Skin epidermis (tissue), 12 donors: ENCODE measurements around the gene VARS2.

Experiments
- H3K27ac ChIP-seq, 21 experiments: fragments of 200-600 bp; sonication (generic) in 11 of 21; one replicate each; pipeline ENCODE4 v1.5.0; 2020; ENCODE audit warnings: mild to moderate bottlenecking in 3 of 21, inconsistent platforms in 2 of 21, moderate library complexity in 2 of 21
- H3K4me3 ChIP-seq, 7 experiments: fragments of 200-600 bp; sonication (generic) in 2 of 7; one replicate each; pipeline ENCODE4 v1.5.0; 2020; ENCODE audit warnings: inconsistent platforms in 2 of 7, mild to moderate bottlenecking in 2 of 7, moderate library complexity in 1 of 7

The VARS2 gene

DNA sequence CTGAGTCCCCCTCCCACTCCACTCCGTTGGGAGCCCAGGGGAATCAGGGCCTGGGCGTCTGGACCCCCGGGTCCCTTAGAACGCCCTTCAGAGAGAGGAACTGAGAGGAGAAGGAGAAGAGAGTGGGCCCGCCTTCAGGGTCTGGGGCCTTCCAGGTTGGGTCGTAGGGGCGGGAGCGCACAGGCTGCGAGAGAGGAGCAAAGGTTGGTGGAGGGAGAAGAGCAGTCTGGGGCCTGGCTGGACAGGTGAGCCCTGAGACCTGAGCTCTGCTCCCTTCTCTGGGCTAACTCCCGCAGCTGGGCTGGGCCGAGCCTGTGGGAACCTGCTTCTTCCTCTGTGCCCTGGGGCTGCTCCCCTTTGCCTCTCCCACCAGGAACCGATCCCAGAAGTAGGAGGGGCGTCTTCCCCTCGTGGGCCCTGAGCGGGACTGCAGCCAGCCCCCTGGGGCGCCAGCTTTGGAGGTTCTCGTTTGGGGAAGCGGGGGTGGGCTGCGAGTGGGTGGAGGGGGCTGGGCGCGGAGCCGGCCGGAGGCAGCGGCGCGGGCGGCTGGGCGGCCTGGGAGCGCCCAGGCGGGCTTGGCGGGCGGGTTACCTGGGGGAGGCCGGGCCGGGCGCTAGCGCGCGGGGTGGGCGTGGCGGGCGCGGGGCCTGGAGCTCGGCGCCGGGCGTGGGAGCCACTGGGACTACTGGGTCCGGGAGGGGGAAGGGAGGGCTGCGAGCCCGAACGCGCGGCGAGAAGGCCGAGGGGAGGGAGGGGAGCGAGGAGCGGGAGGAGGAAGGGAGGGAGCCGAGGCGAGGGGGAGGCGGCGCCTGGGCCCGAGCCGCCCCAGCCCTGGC lies 30.1 kb upstream of the VARS2 start, which contains the start of gene DDR1:
DDR1 (plus strand) TSS at position 835 of the 836 bp plus-strand sequence. CDS start 4,211 bp downstream, outside the sequence.
- H3K27ac ChIP-seq = peak within 1 kb of the TSS; percentile 38 to 98 (median 91)

DNA sequence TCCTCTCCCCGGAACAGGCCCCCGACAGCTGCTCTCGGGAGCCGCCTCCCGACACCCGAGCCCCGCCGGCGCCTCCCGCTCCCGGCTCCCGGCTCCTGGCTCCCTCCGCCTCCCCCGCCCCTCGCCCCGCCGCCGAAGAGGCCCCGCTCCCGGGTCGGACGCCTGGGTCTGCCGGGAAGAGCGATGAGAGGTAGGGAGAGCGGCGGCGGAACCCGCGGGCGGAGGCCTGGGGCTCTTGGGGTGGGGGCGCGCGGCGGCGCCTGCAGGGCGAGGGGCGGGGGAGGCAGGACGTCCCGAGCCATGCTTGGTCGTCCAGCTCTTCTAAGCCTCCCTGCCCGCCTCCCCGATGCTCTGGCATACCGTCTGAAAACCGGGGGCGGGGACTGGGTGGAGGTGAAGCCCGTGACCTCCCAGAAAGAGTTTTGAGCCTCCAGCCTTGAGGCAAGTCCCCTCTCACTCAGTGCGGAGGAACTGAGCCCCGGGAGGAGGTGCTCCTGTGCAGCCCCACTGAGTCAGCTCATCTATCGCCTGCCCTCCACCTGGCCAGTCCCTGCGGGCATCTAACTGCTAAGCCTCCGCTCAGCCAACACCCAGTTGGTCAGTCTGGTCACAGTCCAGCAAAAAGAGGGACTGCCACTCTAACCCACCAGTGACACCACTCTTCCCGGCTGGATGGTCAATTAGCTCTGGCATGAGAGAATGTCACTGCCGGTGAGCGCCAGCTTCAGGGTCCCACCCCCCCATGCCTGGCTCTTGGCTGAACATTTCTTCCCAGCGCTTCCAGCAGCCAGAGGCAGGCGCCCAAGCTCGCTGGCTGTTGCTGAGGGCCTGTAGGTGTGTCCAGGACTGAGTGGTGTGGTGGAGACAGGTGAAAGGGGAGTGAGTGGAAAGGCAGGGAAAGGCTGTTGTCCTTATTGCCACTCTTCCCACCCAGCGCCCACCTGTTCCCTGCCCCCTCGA lies 29.2 kb upstream of the VARS2 start:
- Histone ChIP-seq H3K4me3 (peak overlapping the region; percentile 55 to 94 (median 68)), H3K27ac (peak overlapping the region; percentile 38 to 98 (median 90))

More for the DNA sequence above, 30.1 kb upstream of the VARS2 start, which contains the start of gene DDR1:
- peak within 1 kb of the TSS; percentile 55 to 94 (median 68) for H3K4me3 ChIP-seq

DNA sequence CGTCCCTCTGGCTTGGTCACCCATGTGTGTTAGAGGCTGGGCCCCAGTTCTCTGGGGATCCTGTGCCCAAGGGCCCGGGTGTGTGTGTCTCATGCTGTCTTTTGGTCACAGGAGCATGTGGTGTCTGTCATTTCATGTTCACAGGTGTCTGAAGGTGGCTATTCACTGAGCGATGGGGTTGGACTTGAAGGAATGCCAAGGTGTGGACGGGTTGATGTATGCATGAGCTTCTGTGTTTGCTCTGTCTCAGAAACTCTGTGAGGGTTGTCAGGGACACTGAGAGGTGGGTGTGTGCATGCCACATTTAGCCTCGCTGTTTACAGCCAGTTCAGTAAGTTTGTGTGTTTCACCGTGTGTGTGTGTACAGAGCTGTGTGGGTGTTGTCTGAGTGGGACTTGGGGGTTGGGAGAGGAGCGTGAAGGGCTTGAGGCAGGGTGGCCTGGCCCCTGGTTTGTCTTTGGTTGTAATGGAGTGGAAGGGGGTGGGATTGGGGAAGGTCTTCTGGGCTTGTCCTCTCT lies 28.5 kb upstream of the VARS2 start:
- Histone ChIP-seq H3K27ac (peak overlapping the region in 20 of 21 experiments; percentile 82 to 98 (median 90)), H3K4me3 (peak overlapping the region; percentile 55 to 94 (median 68))

DNA sequence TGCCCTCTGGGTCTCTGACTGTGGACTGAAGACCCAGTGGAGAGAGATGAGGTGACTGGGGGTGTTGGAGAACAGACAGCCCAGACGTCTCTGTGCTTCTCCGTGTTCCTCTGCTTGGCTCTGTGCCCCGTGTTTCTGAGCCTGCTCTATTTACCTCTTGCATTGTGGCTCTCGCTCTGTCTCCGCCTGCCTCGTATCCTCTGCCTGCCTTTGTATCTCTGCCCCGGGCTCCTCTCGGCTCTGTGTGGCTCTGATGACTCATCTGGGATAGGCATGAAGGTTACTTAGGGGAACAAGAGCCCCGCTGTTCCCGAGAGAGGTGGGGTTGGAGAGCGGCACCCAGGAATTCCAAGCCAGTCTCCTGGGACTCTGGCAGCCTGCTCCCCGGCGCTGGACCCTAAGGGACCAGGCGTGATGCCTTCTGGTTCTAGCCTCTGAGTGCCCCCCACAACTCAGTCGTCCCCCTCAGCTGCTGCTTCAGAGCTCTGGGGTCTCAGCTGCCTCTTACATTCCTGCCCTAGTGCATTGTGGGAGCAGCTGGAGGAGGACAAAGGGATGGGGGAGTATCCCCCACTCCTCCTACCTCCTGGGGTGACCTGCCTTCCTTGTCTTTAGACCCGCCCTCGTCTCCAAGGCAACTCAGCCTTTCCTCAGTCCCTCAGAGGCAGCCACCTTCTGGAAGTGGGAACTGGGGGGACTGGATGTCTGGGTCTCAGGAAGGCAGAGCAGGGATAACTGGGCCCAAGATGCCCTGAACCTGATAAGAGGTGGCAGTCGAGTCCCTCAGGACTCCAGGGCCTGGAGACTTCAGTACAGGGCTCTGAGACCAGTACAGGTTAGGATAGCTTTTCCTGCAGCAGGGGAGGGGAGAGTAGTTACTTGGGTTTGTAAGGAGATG lies 27.8 kb upstream of the VARS2 start:
- H3K4me3 ChIP-seq = peak overlapping the region; percentile 55 to 94 (median 68)
- peak overlapping the region in 20 of 21 experiments; percentile 30 to 98 (median 90) for H3K27ac ChIP-seq

DNA sequence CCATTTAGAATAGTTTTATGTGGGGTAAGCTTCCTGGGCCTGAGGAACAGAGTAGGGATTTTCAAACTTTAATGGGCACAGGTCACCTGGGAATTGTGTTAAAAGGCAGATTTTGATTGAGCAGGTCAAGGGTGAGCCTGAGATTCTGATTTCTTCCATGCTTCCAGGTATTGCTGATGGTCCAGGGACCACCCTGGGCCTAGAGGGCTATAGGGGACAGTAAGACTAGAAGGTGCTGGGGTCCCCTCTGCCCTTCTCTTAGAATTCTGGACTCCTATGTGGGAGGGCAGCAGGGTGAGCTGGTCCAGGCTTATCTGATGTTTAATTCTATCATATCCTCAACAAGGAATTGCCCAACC lies 27.2 kb upstream of the VARS2 start:
- peak overlapping the region in 16 of 21 experiments; percentile 30 to 98 (median 90) for H3K27ac ChIP-seq
- peak overlapping the region in 3 of 7 experiments; percentile 68 to 84 (median 78) for H3K4me3 ChIP-seq

DNA sequence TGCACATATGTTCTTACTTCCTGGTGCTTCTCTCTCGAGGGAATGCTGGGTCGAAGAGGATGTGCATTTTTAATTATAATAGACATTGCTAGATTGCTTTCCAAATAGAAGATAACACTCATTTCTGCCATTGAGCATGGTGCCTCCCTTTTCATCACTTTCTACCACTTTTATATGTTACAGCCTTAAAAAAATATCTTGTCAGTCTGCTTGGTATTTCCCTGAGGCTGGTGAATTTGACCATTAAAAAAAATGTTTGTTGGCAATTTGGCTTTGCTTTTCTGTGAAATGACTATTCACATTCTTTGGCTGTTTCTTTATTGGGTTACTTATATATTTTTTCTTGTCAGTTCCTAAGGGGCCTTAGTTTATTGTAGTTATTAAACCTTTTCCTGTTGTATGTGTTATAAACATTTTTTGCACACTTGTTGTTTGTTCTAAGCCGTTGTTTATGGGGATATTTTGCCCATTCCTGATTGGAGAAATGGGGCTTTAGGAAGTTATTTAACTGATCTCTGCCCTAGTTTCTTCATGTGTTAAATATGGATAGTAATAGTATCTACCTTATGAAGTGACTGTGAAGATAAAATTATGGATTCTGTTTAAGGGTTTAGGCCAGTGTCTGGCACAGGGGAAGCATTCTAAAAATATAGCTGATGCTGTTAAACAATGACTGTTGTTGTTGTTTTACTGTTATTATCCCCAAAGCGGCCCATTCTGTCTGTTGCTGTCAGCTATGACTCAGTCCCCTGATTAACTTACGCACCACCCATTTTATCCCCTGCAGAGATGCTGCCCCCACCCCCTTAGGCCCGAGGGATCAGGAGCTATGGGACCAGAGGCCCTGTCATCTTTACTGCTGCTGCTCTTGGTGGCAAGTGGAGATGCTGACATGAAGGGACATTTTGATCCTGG lies 25.9 kb upstream of the VARS2 start:
- H3K4me3 ChIP-seq = no peak overlapping the region
- peak overlapping the region in 5 of 21 experiments; percentile 9 to 94 (median 36) for H3K27ac ChIP-seq

DNA sequence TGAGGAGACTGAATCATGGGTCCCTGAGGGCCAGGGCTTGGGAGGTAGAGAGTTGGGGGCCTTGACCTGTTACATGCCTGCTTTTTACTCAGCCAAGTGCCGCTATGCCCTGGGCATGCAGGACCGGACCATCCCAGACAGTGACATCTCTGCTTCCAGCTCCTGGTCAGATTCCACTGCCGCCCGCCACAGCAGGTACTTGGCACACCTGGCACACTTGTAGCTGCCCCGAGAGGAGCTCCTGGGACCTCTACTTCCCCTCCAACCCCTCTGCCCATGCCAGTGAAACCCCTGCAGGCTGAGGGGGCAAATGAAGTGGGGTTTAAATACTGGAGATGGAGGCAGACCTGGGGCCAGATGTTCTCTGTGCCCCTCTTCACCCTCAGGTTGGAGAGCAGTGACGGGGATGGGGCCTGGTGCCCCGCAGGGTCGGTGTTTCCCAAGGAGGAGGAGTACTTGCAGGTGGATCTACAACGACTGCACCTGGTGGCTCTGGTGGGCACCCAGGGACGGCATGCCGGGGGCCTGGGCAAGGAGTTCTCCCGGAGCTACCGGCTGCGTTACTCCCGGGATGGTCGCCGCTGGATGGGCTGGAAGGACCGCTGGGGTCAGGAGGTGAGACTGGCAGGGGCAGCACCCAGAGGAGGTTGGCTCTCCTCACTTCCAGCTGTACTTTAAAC lies 25.1 kb upstream of the VARS2 start:
- Histone ChIP-seq H3K27ac (peak overlapping the region in 3 of 21 experiments; percentile 27 to 36 (median 33)), H3K4me3 (no peak overlapping the region)

DNA sequence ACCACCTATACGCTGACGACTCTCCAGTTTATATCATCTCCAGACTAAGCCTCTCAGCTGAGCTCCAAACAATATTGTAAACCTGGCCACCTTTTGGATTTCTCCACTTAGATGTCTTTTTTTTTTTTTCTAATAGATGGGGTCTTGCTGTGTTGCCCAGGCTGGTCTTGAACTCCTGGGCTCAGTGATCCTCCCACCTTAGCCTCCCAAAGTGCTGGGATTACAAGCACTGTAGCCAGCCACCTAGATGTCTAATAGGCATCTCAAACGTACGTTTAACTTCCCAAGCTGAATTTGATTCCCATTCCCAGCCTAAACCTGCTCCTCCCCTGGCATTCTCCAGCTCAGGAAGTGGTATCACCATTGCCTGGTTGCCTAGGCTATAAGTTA lies 24.5 kb upstream of the VARS2 start:
- Histone ChIP-seq H3K4me3 (no peak overlapping the region), H3K27ac (peak overlapping the region in 2 of 21 experiments; percentile 33 to 45)

DNA sequence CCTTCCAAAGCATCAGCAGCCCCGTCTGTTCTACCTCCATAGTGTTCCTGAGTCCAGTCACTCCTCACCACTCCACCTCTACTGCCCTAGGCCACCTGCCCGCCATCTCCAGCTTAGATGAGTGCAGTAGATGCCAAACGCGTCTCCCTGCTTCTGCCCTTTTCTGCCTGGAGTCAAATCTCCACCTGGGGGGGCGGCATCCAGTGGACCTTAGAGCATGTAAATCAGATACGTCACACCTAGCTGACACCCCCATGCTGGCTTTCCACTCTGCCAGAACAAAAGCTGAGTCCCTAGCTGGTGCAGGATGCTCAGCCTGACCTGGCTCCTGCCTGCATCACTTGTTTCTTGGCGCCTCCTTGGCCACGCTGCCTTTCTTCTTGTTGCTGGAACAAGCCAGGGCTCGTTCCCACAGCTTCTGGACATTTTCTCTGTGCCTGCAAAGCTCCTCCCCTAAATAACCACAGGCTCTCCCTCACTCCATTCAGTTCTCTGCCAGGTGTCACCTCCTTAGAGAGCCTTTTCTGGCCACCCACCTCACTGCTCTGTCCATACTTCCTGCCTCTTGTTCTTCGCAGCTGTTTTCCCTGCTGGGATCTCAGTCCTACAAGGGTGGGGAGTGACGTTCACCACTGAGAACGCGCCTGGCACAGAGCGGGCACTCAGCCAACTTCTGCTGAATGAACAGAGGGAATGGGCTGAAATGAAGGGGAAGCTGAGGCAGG lies 24.0 kb upstream of the VARS2 start:
- Histone ChIP-seq H3K4me3 (no peak overlapping the region), H3K27ac (peak overlapping the region in 2 of 21 experiments; percentile 28 to 45)

DNA sequence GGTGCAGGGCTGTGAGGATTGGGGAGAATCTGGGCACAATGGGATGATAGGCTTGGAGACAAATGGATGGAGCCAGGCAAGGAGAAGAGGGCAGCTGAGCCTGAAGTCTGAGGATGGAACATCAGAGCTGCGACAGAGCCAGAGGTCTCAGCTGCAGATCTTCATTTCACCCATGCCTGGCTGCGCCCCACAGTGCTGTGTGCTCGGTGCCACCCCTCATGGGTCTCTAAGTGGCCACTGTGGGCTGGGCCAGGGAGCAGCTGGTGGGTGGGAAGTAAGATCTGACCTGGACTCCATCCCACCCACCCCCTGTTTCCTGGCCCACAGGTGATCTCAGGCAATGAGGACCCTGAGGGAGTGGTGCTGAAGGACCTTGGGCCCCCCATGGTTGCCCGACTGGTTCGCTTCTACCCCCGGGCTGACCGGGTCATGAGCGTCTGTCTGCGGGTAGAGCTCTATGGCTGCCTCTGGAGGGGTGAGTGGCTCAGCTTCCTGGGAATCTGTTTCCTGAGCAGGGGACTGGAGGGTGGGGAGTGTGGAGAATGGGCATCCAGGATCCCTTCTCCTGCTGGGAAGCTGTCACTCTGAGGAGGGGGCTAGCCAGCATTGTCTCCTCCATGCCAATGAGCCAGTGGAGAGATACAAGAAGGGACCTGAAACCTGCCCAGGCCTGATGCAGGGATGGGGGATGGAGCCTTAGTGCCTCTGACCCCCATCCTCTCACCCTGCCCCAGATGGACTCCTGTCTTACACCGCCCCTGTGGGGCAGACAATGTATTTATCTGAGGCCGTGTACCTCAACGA lies 23.2 kb upstream of the VARS2 start:
- no peak overlapping the region for H3K27ac ChIP-seq
- no peak overlapping the region for H3K4me3 ChIP-seq

DNA sequence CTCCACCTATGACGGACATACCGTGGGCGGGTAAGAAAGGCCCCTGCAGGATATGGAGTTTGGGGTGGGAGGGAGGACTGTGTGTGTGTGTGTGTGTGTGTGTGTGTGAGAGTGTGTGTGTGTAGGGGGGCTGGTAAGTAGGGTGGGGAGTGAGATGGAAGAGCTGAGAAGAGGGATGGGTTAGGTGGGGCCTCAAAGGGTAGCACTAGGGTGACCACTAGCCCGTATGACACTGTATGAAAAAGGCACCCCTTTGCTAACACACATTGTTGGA lies 22.7 kb upstream of the VARS2 start:
- Histone ChIP-seq H3K27ac (no peak overlapping the region), H3K4me3 (no peak overlapping the region)

DNA sequence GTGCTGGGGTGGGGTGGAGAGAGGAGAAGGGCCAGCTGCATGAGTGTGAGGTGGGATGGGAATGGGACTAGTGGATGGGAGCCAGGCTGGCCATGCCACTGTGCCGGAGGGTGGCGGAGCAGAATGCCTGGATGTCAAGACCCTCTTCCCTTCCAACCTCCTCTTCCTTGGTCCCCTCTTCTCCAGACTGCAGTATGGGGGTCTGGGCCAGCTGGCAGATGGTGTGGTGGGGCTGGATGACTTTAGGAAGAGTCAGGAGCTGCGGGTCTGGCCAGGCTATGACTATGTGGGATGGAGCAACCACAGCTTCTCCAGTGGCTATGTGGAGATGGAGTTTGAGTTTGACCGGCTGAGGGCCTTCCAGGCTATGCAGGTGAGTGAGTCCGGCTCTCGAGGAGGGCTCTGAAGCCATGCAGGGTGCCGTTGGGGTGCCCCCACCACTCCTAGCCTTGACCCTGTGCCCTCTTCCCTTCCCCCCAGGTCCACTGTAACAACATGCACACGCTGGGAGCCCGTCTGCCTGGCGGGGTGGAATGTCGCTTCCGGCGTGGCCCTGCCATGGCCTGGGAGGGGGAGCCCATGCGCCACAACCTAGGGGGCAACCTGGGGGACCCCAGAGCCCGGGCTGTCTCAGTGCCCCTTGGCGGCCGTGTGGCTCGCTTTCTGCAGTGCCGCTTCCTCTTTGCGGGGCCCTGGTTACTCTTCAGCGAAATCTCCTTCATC lies 22.1 kb upstream of the VARS2 start:
- Histone ChIP-seq H3K4me3 (no peak overlapping the region), H3K27ac (no peak overlapping the region)

DNA sequence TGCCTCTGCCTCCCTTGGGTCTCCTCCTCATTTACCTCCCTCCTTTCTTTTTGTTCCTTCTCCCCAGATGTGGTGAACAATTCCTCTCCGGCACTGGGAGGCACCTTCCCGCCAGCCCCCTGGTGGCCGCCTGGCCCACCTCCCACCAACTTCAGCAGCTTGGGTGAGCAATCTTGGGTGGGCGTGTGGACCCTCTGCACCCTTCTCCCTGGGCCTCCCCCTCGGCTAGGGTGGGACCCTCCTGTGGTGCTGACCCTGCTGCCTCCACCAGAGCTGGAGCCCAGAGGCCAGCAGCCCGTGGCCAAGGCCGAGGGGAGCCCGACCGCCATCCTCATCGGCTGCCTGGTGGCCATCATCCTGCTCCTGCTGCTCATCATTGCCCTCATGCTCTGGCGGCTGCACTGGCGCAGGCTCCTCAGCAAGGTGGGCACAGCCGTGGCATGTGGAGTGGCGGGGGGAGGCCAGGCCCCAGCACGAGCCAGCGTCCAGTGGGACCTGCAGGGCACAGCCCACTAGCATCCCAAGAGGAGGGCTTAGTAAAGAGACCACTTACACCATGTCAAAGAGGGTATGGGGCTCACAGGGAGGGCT lies 20.9 kb upstream of the VARS2 start:
- H3K4me3 ChIP-seq = no peak overlapping the region
- no peak overlapping the region for H3K27ac ChIP-seq

DNA sequence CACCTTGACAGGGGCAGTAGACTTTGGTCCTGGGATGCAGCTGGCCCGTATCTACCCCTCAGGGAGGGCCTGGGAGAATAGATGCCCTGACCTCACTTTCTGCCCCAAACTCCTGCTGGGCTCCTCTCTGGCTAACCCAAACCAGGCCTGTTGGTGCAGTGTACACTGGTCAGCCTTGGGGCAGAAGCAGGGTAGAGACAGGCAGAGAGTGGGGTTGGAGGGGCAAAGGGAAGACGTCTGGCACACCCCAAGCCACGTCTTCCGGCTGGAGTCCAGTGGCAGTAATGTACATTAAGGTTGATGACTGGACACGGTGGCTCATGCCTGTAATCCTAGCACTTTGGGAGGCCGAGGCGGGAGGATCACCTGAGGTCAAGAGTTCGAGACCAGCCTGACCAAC lies 20.4 kb upstream of the VARS2 start:
- Histone ChIP-seq H3K27ac (no peak overlapping the region), H3K4me3 (no peak overlapping the region)

DNA sequence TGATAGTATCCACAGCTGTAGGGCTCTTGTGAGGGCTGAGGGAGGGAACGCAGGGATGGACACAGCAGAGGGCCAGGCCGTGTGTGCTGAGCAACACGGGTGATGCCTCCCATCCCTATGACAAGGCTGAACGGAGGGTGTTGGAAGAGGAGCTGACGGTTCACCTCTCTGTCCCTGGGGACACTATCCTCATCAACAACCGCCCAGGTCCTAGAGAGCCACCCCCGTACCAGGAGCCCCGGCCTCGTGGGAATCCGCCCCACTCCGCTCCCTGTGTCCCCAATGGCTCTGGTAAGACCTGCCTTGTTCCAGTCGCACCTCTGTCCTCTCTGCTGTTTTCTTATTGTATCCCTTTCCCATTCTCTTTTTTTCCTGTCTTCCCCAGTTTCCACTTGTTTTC lies 19.7 kb upstream of the VARS2 start:
- H3K4me3 ChIP-seq = no peak overlapping the region
- no peak overlapping the region for H3K27ac ChIP-seq
